ENCODE results near the gene MRRF. TPM values are rescaled to one million over a fixed set of nuclear protein-coding genes. Genes with fewer than 3 reads are reported as not detected.

Gene MRRF
- total RNA-seq, 4 donors from 2014 or later: 20.5 to 29.2 (median 28.5) TPM

GRCh38 chr9:122302237-122303093 lies 37.8 kb downstream of the MRRF start:
- TF ChIP-seq, protein P1, sequence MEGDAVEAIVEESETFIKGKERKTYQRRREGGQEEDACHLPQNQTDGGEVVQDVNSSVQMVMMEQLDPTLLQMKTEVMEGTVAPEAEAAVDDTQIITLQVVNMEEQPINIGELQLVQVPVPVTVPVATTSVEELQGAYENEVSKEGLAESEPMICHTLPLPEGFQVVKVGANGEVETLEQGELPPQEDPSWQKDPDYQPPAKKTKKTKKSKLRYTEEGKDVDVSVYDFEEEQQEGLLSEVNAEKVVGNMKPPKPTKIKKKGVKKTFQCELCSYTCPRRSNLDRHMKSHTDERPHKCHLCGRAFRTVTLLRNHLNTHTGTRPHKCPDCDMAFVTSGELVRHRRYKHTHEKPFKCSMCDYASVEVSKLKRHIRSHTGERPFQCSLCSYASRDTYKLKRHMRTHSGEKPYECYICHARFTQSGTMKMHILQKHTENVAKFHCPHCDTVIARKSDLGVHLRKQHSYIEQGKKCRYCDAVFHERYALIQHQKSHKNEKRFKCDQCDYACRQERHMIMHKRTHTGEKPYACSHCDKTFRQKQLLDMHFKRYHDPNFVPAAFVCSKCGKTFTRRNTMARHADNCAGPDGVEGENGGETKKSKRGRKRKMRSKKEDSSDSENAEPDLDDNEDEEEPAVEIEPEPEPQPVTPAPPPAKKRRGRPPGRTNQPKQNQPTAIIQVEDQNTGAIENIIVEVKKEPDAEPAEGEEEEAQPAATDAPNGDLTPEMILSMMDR (IDR thresholded peaks at IDR 0.05): no peak
- no peak for TF ChIP-seq POLR2AphosphoS5 (IDR thresholded peaks at IDR 0.05)
- TF ChIP-seq POLR2A (IDR thresholded peaks at IDR 0.05; ENCODE audit: low read depth): no peak
- TF ChIP-seq EP300 (IDR thresholded peaks at IDR 0.05): no peak
- no peaks in the 10 kb centered on the region for H3K27me3 ChIP-seq
- peaks cover 4 to 10% (median 6%) of the 10 kb centered on the region in 4 donors for H3K4me1 ChIP-seq
- 89% methylated on average over 5 of the region's 5 CpGs for WGBS
- peaks cover 0 to 78% (median 43%) of the 10 kb centered on the region in 4 donors for H3K36me3 ChIP-seq
- DNase-seq (ENCODE audit: extremely low spot score): no peak
- intact Hi-C loops (cut with DNase I): no loop called here
- H3K27ac ChIP-seq (replicated peaks in 1 of 4): no peak overlapping the region
- no peaks in the 10 kb centered on the region for H3K9me3 ChIP-seq
- H3K4me3 ChIP-seq: no peak overlapping the region

GRCh38 chr9:122307061-122307460 lies 42.4 kb downstream of the MRRF start:
- H3K27ac ChIP-seq (replicated peaks in 1 of 4): peak overlapping the region in 2 of 4 donors; percentile 19 to 20
- H3K36me3 ChIP-seq: peaks cover 0 to 75% (median 43%) of the 10 kb centered on the region in 4 donors
- H3K4me3 ChIP-seq: no peak overlapping the region
- H3K27me3 ChIP-seq: no peaks in the 10 kb centered on the region
- 61% methylated on average over 5 of the region's 5 CpGs for WGBS
- DNase-seq (ENCODE audit: extremely low spot score): no peak
- intact Hi-C loops (cut with DNase I): no loop called here
- TF ChIP-seq POLR2AphosphoS5 (IDR thresholded peaks at IDR 0.05): peak in 1 of 2 donors; percentile 19
- no peak for TF ChIP-seq POLR2A (IDR thresholded peaks at IDR 0.05; ENCODE audit: low read depth)
- peaks cover 4 to 14% (median 8%) of the 10 kb centered on the region in 4 donors for H3K4me1 ChIP-seq
- H3K9me3 ChIP-seq: no peaks in the 10 kb centered on the region

DNA sequence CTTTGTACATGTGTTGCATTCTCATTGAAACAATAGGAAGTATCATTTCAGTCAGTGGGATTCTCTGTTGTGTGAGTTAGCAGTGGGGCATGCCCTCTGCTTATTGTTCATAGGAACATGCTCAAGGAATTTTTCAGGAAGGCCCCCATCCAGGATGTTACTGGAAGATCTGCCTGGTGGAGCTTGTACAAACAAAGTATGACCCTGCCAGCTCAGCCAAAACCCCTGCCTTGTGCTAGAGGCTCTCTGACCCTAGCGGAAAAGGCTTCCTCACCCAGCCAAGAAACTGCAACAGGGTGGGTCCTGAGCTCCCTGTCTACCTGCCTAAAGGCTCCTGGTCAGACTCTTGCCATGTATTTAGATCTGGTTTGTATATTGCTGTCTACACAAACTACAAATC lies 43.2 kb downstream of the MRRF start:
- Histone ChIP-seq H3K36me3 (peaks cover 0 to 74% (median 44%) of the 10 kb centered on the region in 4 donors), H3K4me3 (no peak overlapping the region), H3K27ac (replicated peaks in 1 of 4) (peak overlapping the region in 2 of 4 donors; percentile 6 to 19), H3K9me3 (no peaks in the 10 kb centered on the region), H3K4me1 (peaks cover 4 to 14% (median 8%) of the 10 kb centered on the region in 4 donors), H3K27me3 (no peaks in the 10 kb centered on the region)
- intact Hi-C loops (cut with DNase I): no loop called here
- TF ChIP-seq POLR2AphosphoS5 (IDR thresholded peaks at IDR 0.05): peak; percentile 27 to 31
- TF ChIP-seq, protein P1 (IDR thresholded peaks at IDR 0.05): no peak
- no peak for DNase-seq (ENCODE audit: extremely low spot score)
- WGBS: 100% methylated on average over 1 of the region's 1 CpG

GRCh38 chr9:122309861-122310260 lies 45.2 kb downstream of the MRRF start:
- H3K27me3 ChIP-seq: no peaks in the 10 kb centered on the region
- H3K36me3 ChIP-seq: peaks cover 7 to 85% (median 58%) of the 10 kb centered on the region in 4 donors
- no peak overlapping the region for H3K27ac ChIP-seq (replicated peaks in 1 of 4)
- no peak for DNase-seq (ENCODE audit: extremely low spot score)
- WGBS: 67% methylated on average over 2 of the region's 2 CpGs
- no peaks in the 10 kb centered on the region for H3K9me3 ChIP-seq
- intact Hi-C loops (cut with DNase I): no loop called here
- H3K4me3 ChIP-seq: no peak overlapping the region
- no peak for TF ChIP-seq POLR2AphosphoS5 (IDR thresholded peaks at IDR 0.05)
- TF ChIP-seq POLR2A (IDR thresholded peaks at IDR 0.05; ENCODE audit: low read depth): no peak
- TF ChIP-seq, protein P1 (IDR thresholded peaks at IDR 0.05): no peak
- no peak for TF ChIP-seq EP300 (IDR thresholded peaks at IDR 0.05)
- peaks cover 0 to 8% (median 2%) of the 10 kb centered on the region in 4 donors for H3K4me1 ChIP-seq

DNA sequence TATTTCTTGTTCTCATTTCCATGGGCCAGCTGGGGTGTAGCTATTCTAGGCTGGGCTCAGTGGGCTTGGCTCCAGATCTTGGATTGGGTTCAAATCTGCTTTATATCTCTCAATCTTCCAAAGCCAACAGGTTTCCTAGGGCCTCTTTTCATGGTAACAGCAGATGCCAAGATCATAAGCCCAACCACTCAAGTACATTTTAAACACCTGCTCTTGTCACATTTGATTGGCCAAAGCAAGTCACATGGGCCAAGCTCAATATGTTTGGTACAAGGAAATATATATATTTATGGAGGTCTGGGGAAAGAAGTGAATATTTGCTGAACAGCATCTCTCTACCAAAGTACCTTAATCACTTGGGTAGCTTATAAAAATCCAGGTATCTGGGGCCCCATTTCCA lies 49.5 kb downstream of the MRRF start:
- intact Hi-C loops (cut with DNase I): no loop called here
- Histone ChIP-seq H3K36me3 (peaks cover 7 to 66% (median 39%) of the 10 kb centered on the region in 4 donors), H3K9me3 (no peaks in the 10 kb centered on the region), H3K27ac (replicated peaks in 1 of 4) (no peak overlapping the region), H3K27me3 (no peaks in the 10 kb centered on the region), H3K4me3 (no peak overlapping the region), H3K4me1 (peaks cover 6 to 23% (median 19%) of the 10 kb centered on the region in 4 donors)
- no peak for TF ChIP-seq POLR2AphosphoS5 (IDR thresholded peaks at IDR 0.05)
- TF ChIP-seq POLR2A (IDR thresholded peaks at IDR 0.05; ENCODE audit: low read depth): no peak
- TF ChIP-seq, protein P1 (IDR thresholded peaks at IDR 0.05): no peak
- TF ChIP-seq EP300 (IDR thresholded peaks at IDR 0.05): no peak
- no peak for DNase-seq (ENCODE audit: extremely low spot score)
